HG03280 (cell line): ENCODE data around the gene INPP5K.
"Not testable (repeated sequence)": the region's sequence is repeated elsewhere in the genome, so short reads cannot be mapped to it uniquely, and the experiment has no call there.

Experiments
- ATAC-seq: cut with Tn5 transposase; IDR thresholded peaks from one replicate; pipeline ENCODE4 v1.9.1; 2021; ENCODE audit warnings: mild to moderate bottlenecking, moderate library complexity; ENCODE audit not compliant: unreplicated experiment

INPP5K gene

DNA sequence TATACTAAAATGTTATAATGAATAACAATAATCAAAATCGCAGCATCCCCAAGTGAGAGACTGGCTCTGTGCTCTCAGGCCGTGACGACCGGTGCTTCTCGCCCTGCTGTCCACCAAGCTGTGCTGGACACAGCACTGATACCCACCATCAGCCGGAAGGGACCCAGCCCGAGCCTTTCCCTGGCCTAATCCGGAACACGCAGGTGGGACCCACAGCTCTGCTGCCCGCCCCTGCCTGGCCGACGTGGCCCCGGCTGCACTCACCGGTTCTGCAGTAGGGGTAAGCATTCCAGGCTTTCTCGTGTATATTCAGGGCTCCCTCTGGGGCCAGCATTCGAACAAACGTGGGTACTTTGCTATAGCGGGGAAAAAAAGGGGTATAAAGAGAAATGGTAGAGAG lies 31.6 kb upstream of the INPP5K start:
- no peak for ATAC-seq

GRCh38 chr17:1546292-1546922 lies 30.0 kb upstream of the INPP5K start:
- no peak for ATAC-seq

DNA sequence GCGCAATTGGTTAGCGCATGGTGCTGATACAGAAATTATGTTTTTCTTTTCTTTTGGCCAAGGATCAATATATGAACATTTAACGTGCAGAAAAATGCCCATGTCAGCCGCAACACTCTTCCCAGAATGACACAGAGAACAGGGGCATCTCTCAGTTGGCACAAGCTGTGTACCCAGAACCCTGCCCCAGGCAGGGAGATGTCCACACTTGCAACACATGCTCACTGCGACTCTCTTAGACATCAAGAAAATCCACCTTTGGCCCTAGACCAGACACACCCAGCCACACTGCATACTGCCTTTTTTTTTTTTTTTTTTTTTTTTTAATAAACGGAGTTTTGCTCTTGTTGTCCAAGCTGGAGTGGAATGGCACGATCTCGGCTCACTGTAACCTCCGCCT lies 29.2 kb upstream of the INPP5K start:
- ATAC-seq = no peak

DNA sequence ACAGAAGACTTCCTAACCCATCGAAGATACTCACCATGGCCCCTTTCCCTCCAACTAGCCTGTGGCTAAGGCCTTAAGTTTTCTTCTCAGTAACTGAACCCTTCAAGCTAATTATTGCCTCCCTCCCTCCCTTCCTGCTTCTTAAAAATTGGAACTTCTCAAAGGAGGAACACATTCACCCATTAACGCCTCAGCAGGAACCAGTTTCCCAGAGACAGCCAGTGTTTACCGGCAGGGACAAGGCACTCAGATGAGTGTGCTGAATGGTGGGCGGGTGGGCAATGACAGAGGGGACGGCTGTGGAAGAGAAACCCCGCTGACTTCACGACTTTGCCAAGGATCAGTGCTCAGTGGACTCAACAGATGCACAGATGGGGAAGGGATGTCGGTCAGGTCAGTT lies 25.9 kb upstream of the INPP5K start:
- no peak for ATAC-seq

DNA sequence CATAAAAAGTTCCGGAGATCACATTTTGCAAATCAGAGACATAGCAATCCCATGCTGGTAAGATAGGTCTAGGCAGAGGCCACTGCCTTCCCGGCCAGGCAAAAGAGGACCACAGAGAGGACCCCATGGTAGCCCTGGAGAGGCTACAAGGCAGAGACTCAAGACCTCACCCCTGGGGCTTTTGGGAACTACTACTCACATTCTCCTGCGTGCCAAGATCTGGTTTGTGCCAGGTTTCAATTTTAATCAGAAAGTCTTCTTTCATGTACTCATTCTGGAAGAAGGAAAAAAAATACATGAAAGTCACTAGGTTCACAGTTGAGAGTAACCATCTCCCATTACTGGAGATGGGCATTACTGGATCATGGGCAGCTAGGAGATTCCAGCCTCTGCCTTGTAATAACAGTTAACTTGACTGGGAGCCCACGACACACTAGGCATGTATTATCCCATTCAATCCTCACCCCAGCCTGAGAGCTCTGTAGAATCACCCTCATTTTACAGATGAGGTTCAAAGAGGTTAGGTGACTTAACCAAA lies 25.0 kb upstream of the INPP5K start:
- no peak for ATAC-seq

DNA sequence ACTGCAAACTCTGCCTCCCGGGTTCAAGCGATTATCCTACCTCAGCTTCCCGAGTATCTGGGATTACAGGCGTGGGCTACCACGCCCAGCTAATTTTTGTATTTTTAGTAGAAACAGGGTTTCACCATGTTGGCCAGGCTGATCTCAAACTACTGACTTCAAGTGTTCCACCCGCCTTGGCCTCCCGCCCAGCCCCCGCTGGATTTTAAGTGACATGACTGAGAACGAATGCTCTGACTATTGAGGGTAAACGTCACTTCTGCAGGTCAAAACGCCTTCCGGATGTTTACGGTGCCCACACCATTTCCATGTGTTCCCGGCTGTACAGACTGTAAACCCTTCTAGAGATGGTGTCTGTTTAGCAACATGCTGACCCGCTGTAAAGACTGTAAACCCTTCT lies 23.4 kb upstream of the INPP5K start:
- no peak for ATAC-seq

DNA sequence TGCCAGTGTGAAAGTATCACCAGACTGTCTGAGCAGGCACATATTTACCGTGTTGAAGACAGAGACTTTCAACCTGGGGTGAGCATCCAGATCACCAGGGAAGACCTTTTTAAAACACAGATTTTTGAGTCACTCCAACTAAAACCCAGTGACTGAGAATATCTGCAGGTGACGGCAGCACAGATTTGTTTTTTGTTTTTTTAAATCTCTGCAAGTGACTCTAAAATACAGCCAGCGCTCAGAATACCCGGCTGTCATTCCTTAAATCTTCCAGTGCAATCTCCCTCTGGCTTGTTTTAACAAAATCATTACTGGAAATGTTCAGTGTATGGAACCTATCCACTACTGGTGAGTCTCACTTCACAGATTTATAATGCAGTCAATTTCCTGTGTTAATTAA lies 19.3 kb upstream of the INPP5K start:
- ATAC-seq = no peak

- no peak for ATAC-seq
Observed at GRCh38 chr17:1533661-1534325, 17.4 kb upstream of the INPP5K start.

GRCh38 chr17:1532836-1533602 lies 16.6 kb upstream of the INPP5K start:
- no peak for ATAC-seq

DNA sequence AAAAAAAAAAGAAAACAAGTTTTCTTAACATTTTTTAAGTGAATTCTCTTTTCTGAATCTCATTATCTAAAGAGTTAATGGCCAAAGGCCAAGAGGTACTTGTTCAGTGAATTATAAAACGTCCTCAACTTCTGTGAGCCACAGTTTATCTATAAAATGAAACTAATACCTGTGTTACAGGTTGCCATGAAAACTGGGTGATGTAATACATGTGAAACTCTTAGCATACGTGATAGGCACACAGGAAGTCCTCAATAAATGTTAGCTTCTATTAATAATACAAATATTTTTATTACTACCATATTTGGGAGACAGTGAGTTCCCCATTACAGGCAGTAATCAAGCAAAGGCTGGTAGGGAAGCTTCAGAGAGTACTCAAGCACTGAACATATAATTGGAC lies 13.5 kb upstream of the INPP5K start:
- no peak for ATAC-seq

DNA sequence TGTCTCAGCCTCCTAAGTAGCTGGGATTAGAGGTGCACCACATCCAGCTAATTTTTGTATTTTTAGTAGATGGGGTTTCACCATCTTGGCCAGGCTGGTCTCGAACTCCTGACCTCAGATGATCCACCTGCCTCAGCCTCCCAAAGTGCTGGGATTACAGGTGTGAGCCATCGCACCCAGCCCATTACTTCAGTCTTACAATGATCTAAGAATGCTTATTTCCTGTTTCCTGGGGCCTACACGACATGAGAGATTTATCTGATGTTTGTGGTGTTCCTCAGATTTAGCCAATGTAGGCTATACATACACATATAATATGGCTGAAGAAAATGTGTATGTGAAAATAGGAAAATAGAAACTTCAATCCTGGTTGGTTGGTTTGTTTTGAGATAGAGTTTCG lies 10.5 kb upstream of the INPP5K start:
- not testable (repeated sequence) for ATAC-seq

DNA sequence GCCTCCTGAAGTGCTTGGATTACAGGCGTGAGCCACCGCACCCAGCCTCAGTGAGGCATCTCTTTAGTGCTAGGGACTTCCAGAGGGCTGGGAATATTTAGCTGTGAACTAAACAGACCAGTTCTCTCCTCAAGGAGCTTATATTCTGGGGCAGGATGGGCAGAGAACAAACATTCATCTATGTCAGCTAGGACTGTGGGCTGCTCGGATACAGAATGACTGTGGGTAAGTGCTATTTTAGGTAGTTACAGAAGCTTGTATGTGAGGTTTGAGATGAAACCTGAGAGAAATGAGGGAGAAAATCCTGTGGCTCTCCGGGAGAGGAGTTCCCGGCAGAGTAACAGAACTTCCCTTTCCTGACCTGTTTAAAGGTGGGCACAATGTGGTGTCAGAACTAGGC lies 6.2 kb upstream of the INPP5K start:
- ATAC-seq = no peak

DNA sequence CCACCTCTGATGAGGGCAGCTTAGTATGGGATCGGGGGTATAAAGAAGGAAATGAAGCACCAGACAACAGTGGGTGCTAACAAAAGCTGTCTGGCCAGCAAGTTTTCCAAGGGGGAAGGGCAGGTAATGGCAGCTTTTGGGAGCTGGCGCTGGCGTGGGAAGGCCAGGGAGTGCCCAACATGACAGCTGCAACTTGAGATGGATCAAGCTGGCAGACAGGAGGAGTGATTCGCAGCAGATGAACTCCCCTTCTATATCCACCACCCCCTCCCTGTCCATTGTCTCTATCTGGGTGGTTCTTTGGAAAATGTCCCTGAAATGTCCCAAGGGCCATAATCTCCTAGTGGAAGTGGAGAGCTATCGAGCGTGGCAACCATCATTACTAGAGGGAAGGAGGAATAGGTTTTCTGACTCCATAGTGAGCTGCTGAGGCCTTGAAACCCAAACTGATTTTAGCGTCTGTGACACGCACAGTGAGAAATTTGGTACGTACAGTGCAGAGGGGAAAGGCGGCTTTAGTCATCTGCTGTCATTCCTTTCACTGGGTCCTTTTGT lies 4.8 kb upstream of the INPP5K start:
- no peak for ATAC-seq

- ATAC-seq = no peak
Observed at GRCh38 chr17:1519678-1520077, 3.3 kb upstream of the INPP5K start.

GRCh38 chr17:1518410-1518809 lies 2.0 kb upstream of the INPP5K start:
- ATAC-seq = no peak

DNA sequence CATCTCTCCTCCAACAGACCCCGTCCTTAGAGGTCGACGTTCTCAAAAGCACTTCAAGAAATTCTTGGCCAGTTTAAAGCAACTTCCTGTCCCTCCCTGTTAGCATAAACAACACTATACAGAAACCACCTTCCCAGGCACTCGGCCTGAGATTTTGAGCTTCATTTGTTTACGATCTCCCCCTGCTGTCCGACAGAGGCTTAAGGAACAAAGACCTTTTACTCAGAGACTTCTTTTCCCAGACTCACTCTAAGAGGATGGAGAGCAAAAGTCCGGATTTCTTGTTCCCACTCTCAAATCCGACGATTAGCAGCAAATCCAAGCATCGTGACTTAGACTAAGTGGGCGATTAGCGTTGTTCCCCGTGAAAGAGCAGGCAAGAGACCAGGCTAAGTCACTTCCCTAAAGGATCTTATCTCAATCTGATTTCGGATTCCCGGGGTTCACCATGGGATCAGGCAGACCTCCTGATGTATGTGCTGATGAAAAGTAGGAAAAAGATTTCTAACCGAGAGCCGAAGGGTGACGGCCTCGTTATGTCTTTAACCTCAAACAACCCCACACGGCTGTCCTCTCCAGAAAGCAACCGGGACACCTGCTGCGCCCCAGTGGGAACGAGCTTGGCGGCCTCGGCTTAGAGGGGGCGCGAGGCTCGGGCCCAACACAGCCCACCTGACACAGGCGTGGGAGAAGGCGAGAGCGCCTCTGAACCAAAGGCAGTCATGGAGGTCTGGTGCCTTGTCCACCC lies 598 bp downstream of the INPP5K start:
- ATAC-seq = no peak

DNA sequence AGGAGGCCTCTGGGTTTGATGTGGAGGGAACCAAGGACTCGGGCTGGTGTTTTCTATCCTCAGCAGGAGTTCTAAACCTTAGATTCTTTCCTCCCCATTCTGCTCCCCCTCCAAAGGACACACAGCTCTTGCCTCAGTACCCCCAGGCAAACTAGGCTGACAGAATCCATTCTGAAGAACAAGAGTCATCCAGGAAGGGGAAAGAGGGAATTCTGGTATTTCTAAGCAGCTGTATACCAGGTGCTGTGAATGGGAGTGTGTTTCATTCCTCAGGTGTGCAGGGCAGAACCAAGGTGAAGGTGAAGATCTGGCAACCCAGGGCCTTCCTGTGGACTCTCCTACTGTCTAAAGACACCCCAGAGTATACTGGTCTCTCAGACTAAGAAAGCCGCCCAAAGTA lies 4.1 kb downstream of the INPP5K start:
- ATAC-seq = no peak

DNA sequence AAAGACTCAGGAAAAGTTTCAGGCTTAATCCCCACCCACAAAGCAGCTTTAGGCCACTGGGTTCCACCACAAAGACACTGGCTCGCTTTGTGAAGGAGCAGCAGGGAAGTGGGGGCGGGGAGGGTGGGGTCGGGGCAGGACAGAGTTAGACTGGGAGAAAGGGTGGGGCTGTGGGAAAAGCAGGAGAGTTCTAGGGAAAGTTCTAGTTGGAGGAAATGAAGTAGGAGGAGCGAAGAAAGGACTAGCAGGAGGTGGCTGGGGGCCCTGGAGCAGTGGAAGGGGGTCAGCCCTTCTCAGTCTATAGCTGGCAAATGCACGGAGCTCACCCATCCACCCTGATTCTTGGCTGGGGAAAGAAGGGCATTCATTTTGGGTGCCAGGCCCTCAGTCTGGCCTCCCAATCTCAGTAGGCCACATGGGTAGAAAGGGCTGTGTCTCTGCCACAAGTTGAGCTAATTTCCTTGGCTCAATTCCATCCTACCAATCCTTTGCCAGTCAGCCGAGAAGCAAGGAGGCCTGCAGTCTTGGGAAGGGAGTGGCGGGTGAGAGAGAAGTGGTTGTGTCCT lies 4.6 kb downstream of the INPP5K start:
- no peak for ATAC-seq

- ATAC-seq = no peak
Observed at GRCh38 chr17:1511290-1511689, 5.1 kb downstream of the INPP5K start.

GRCh38 chr17:1509290-1509881 lies 7.0 kb downstream of the INPP5K start:
- no peak for ATAC-seq
